Eye (tissue), 1 donor: ENCODE results near the gene CFLAR.
A peak's percentile ranks its signal among the peaks of the same experiment; 100 is the strongest.
"Not testable (repeated sequence)": the region's sequence is repeated elsewhere in the genome, so short reads cannot be mapped to it uniquely, and the experiment has no call there.

Experiments used
- DNase-seq: peaks from one replicate; pipeline ENCODE4 v3.0.0-alpha.2; 2015

CFLAR gene

GRCh38 chr2:201116115-201116958, at the start of gene CFLAR:
CFLAR (plus strand) TSS chr2:201116164; CDS start chr2:201129866, 13,702 bp downstream.
- peak; percentile 90 for DNase-seq

DNA sequence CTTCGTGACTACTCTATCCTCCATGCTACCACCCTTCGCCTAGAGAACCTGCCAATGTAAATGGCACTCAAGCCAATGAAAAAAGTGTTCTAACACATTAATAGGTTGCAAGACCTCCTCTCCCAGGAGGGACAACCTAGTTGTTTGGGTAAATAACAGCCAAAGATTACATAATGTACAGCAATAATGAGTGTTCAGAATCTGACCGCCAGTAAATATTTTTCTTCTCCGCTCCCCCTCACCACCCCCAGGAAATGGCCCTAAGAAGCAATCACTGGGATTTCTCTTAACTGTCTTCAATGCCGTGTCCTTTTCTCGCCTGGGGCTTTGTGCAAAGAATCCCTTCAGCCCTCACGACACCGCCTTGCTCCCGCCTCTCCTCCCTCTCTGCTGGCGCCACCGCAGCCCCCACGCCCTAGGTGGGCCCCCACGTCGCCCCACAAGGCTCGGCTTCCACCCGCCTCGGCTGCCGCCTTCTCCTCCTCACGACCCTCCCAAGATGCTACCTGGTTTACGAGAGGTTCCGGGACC, 45.0 kb upstream of the CFLAR start:
- DNase-seq: no peak

GRCh38 chr2:201071479-201072200, 44.3 kb upstream of the CFLAR start, which contains the start of the genes HYCC2 and NDUFB3:
HYCC2 (minus strand) TSS chr2:201071671; CDS start chr2:201024009, 47,662 bp downstream.
NDUFB3 (plus strand) TSS chr2:201072001; CDS start chr2:201078883, 6,882 bp downstream.
- peak; percentile 99 for DNase-seq

DNA sequence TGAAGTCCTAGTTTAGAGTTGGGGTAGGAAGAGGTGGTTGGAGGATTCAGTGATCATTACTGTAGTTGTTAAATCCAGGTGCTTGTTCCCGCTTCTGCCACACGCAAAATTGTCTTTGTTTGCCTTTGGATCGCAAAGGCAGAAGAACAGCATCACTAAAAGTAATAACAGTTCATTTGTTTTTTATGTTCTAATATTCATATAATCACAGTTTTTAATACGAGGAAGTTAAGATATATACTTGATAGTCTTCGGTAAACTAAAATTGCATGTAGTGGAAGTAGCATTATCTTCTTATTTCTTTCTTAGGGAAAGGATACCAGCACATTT, 43.8 kb upstream of the CFLAR start:
- DNase-seq: no peak

- DNase-seq: no peak
Measured at GRCh38 chr2:201073071-201073470, 42.9 kb upstream of the CFLAR start.

GRCh38 chr2:201074996-201075395, 41.0 kb upstream of the CFLAR start:
- DNase-seq: no peak

DNA sequence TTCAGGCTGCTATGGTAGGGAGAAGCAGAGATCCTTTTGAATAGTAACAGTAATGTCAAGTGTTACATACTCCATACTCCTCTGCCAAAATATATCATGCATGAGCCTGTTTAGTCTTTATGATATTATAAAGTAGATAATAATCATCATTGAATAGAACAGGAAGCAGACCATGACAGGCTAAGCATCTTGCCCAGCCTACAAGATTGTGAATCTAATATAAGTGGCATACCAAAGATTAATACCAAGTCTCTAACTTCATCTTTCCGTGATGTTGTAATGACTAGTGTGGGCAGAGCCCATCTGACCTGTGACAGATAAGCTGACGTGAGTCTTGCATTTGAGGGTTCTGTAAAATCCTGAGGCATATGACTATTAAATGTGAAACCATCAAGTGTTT, 31.1 kb upstream of the CFLAR start:
- no peak for DNase-seq

- no peak for DNase-seq
Measured at GRCh38 chr2:201090574-201090973, 25.4 kb upstream of the CFLAR start.

DNA sequence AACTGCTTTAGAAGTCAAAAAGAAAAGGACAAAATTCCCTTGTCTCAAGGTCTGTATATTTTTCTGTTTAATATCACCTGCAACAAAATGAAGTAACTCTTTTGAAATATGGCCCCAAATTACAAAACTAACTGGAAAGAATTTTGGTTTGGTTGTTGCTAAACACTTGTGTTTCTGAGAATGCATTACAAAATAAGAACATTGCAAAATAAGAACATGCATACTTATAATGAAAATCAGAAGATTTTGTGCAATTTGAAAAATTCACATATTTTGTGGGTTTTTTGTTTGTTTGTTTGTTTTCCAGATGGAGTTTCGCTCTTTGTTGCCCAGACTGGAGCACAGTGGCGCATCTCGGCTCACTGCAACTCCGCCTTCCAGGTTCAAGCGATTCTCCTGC, 22.4 kb upstream of the CFLAR start:
- no peak for DNase-seq

GRCh38 chr2:201100497-201100896, 15.5 kb upstream of the CFLAR start:
- DNase-seq: no peak

- DNase-seq: no peak
Measured at GRCh38 chr2:201105759-201106158, 10.2 kb upstream of the CFLAR start.

- no peak for DNase-seq
Measured at GRCh38 chr2:201107624-201108023, 8.3 kb upstream of the CFLAR start.

DNA sequence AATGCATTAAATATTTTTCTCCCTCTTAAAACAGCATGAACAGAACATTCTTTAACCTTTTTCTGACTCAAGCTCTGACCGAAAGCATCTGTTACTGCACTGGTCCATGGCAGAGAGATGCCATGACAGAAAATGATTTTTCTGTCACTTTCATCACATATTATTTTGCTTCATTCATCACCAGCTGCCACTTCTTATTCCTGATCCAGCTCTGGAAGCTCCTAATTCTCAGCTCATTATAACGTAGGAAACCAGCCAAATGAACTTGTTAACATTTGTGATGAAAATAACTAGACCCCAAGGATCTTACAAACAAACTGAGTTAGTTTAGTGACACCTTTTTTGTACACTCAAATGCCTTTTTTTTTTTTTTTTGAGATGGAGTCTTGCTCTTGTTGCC, 7.6 kb upstream of the CFLAR start:
- DNase-seq: no peak

DNA sequence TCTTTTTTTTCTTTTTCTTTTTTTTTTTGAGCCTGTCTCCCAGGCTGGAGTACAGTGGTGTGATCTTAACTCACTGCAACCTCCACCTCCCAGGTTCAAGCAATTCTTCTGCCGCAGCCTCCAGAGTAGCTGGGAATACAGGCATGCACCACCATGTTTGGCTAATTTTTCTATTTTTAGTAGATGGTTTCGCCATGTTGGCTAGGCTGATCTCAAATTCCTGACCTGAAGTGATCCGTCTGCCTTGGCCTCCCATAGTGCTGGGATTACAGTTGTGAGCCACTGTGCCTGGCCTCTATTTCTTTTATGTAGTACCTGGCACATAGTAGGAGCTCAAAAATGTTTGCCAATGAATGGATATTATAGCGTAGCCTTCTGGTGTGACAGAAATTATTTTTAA, 6.8 kb upstream of the CFLAR start:
- DNase-seq: no peak

DNA sequence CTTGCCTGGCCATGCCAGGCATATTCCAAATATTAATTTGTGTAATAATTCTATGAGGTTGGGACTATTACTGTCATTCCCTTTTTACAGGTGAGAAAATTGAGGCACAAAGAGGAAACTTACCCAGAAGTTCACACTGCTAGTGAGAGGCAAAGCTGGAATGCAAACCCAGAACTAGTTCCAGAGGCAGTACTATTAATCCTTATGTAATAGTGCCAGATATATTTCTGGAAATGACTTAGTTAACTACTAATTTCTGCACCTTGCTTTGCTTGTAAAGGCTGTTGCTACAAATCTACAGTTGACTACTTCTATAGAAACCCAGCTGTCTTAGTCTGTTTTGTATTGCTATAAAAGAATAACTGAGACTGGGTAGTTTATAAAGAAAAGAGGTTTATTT, 5.3 kb upstream of the CFLAR start:
- no peak for DNase-seq

GRCh38 chr2:201111096-201111495, 4.9 kb upstream of the CFLAR start:
- DNase-seq: no peak

- DNase-seq: no peak
Measured at GRCh38 chr2:201114350-201114749, 1.6 kb upstream of the CFLAR start.

- no peak for DNase-seq
Measured at GRCh38 chr2:201114846-201115245, 1.1 kb upstream of the CFLAR start.

GRCh38 chr2:201116959-201117734, 1.2 kb downstream of the CFLAR start:
- peak; percentile 83 for DNase-seq

DNA sequence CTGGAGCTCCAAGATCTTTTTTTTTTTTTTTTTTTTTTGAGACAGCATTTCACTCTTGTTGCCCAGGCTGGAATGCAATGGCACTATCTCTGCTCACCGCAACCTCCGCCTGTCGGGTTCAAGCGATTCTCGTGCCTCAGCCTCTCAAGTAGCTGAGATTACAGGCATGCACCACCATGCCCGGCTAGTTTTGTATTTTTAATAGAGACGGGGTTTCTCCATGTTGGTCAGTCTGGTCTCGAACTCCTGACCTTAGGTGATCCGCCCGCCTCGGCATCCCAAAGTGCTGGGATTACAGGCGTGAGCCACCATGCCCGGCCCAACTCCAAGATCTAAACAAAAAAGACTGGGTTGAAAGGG, 1.8 kb downstream of the CFLAR start:
- DNase-seq: not testable (repeated sequence)

DNA sequence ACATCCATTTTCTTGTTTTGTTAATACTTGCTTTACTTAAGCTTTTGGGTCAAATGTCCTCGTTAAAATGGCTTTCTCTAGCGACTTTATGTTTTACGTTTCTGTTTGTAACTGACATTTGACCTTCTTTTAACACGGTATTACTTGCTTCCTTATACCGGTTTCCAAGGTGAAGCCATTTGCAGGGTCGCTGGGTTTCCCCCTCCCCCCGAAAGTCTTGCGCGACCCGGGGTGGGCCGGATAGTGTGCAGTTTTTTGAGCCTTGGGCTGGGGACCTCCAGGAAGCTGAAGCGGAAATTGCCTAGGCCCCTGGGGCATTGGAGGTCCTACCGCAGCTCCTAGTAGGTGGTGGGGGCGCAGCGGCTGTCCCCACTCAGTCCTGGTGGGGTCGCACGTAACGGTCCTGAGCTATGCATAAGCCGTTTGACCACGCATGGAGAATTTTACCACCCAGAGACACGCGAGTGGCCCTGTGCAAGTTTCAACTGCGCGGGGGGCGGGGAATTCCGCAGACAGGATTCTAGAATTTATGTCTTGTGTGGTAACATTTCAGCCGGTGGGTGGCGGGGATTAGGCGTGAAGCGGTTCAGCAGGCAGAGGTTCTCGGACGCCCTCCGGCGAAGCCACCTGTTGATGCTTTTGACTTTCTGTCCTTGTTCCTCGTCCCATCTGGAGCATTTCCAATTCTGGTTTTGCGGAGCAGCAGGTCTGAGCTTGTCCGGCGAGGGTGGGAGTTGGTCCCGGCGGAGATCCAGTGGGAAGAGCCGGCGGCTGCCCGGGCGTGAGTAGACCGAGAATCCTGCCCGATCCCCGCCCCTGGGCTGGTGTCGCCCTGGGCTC, 2.4 kb downstream of the CFLAR start:
- DNase-seq: peak; percentile 91
